LNCaP clone FGC (cell line): ENCODE results near the gene SUPV3L1.
"Not testable (repeated sequence)": the region's sequence is repeated elsewhere in the genome, so short reads cannot be mapped to it uniquely, and the experiment has no call there.

Experiments used
- DNase-seq: peaks from one replicate; pipeline ENCODE4 v3.0.0-alpha.2; 2011; ENCODE audit warnings: low read depth
- H3K4me3 ChIP-seq: 2 replicates; pipeline ENCODE4 v1.5.1; 2011; ENCODE audit warnings: mild to moderate bottlenecking, low read depth, low read length, control low read depth
- CTCF ChIP-seq: IDR thresholded peaks from 2 replicates; pipeline ENCODE4 v1.5.1; 2012; ENCODE audit warnings: mild to moderate bottlenecking; ENCODE audit not compliant: control insufficient read depth, insufficient read depth; ENCODE audit errors: extremely low read depth

The SUPV3L1 gene

GRCh38 chr10:69242852-69243212 is 62.8 kb downstream of the SUPV3L1 start:
- no peak overlapping the region for H3K4me3 ChIP-seq
- no peak for DNase-seq
- no peak for TF ChIP-seq CTCF

GRCh38 chr10:69243817-69244216 is 63.8 kb downstream of the SUPV3L1 start:
- no peak for DNase-seq
- no peak overlapping the region for H3K4me3 ChIP-seq
- no peak for TF ChIP-seq CTCF

- TF ChIP-seq CTCF = no peak
- no peak overlapping the region for H3K4me3 ChIP-seq
- DNase-seq = no peak
Observed at GRCh38 chr10:69246036-69246435, 66.0 kb downstream of the SUPV3L1 start.

GRCh38 chr10:69246581-69247312 is 66.7 kb downstream of the SUPV3L1 start:
- no peak for DNase-seq
- H3K4me3 ChIP-seq = no peak overlapping the region
- no peak for TF ChIP-seq CTCF

GRCh38 chr10:69247313-69247710 is 67.3 kb downstream of the SUPV3L1 start:
- no peak for DNase-seq
- TF ChIP-seq CTCF = no peak

GRCh38 chr10:69248117-69248730 is 68.2 kb downstream of the SUPV3L1 start:
- no peak overlapping the region for H3K4me3 ChIP-seq
- TF ChIP-seq CTCF = no peak
- DNase-seq = no peak

More at GRCh38 chr10:69247313-69247710, 67.3 kb downstream of the SUPV3L1 start:
- H3K4me3 ChIP-seq = no peak overlapping the region

GRCh38 chr10:69250041-69250440 is 70.0 kb downstream of the SUPV3L1 start:
- no peak for DNase-seq
- H3K4me3 ChIP-seq = no peak overlapping the region
- TF ChIP-seq CTCF = no peak

GRCh38 chr10:69251417-69251816 is 71.4 kb downstream of the SUPV3L1 start:
- not testable (repeated sequence) for H3K4me3 ChIP-seq, DNase-seq
